HepG2 (cell line): ENCODE data around the gene SNX3. TPM values are rescaled to one million over a fixed set of nuclear protein-coding genes. Genes with fewer than 3 reads are reported as not detected.

Experiments
- GATAD2A ChIP-seq: IDR thresholded peaks from 2 replicates; pipeline ENCODE4 v1.6.1; 2016
- HNF4G ChIP-seq, 2 experiments: sonication (generic) in 1 of 2; formaldehyde crosslinking in 1 of 2; IDR thresholded peaks; 2 replicates each; pipeline versions ENCODE4 v1.4.0 to v1.6.1; 2011 to 2020; ENCODE audit warnings: borderline replicate concordance in 2 of 2, low read depth in 2 of 2, mild to moderate bottlenecking in 2 of 2, low read length in 1 of 2, missing genetic modification reagents in 1 of 2, moderate library complexity in 1 of 2
- MIXL1 ChIP-seq: IDR thresholded peaks from 2 replicates; pipeline ENCODE4 v1.6.1; 2016
- MYNN ChIP-seq: sonication (generic); formaldehyde crosslinking; IDR thresholded peaks from 2 replicates; pipeline ENCODE4 v1.4.0; 2020; ENCODE audit warnings: mild to moderate bottlenecking, low read depth, missing genetic modification reagents
- SP5 ChIP-seq: IDR thresholded peaks from 2 replicates; pipeline ENCODE4 v1.6.1; 2016; ENCODE audit warnings: low read depth, borderline replicate concordance
- THAP11 ChIP-seq: IDR thresholded peaks from 2 replicates; pipeline ENCODE4 v1.6.1; 2016; ENCODE audit warnings: missing biosample characterization, missing genetic modification reagents
- ZC3H13 ChIP-seq: sonication (generic); formaldehyde crosslinking; IDR thresholded peaks from 2 replicates; pipeline ENCODE4 v1.8.1; 2023; ENCODE audit warnings: mild to moderate bottlenecking, missing genetic modification reagents, moderate library complexity
- ZNF292 ChIP-seq: sonication (generic); formaldehyde crosslinking; IDR thresholded peaks from 2 replicates; pipeline ENCODE4 v1.8.1; 2022; ENCODE audit warnings: mild to moderate bottlenecking, low read depth, missing genetic modification reagents, borderline replicate concordance
- ZNF350 ChIP-seq: sonication (generic); formaldehyde crosslinking; IDR thresholded peaks from 2 replicates; pipeline ENCODE4 v1.4.0; 2020; ENCODE audit warnings: mild to moderate bottlenecking, low read depth, missing genetic modification reagents, borderline replicate concordance
- ZNF629 ChIP-seq: sonication (generic); formaldehyde crosslinking; conservative IDR thresholded peaks from 2 replicates; pipeline ENCODE4 v1.5.0; 2020; ENCODE audit warnings: missing genetic modification reagents
- ZNF644 ChIP-seq: IDR thresholded peaks from 2 replicates; pipeline ENCODE4 v1.6.1; 2016; ENCODE audit warnings: low read depth
- ZNF687 ChIP-seq: sonication (generic); formaldehyde crosslinking; IDR thresholded peaks from 2 replicates; pipeline ENCODE4 v1.5.1; 2020; ENCODE audit warnings: mild to moderate bottlenecking, missing genetic modification reagents, moderate library complexity
- ZNF691 ChIP-seq: sonication (generic); formaldehyde crosslinking; IDR thresholded peaks from 2 replicates; pipeline ENCODE4 v1.4.0; 2020; ENCODE audit warnings: missing genetic modification reagents, low read depth, mild to moderate bottlenecking, borderline replicate concordance
- ZNF816 ChIP-seq: sonication (generic); formaldehyde crosslinking; IDR thresholded peaks from 2 replicates; pipeline ENCODE4 v1.8.0; 2022; ENCODE audit warnings: missing genetic modification reagents, mild to moderate bottlenecking, borderline replicate concordance
- polyA plus RNA-seq, 8 experiments: library from polyadenylated mRNA; depleted of rRNA in 3 of 8; stranded (reverse) in 7 of 8; unstranded in 1 of 8; fragments of >200 nt; fragmentation: Illumina TruSeq in 4 of 8; extraction: Trizol in 4 of 8; gene quantifications; 2 replicates each; pipeline versions ENCODE4 v1.2.1 to v1.2.3, GENCODE V29; 2011 to 2016; ENCODE audit warnings: low read depth in 4 of 8, missing spikeins in 1 of 8, mixed read lengths in 1 of 8; ENCODE audit not compliant: insufficient read depth in 1 of 8
- total RNA-seq, 5 experiments: library from RNA; depleted of rRNA; stranded (reverse); fragments of >200 nt; fragmentation: Illumina TruSeq; extraction: Trizol; gene quantifications; 2 replicates each; pipeline ENCODE4 v1.2.3, GENCODE V29; 2016; ENCODE audit warnings: low read depth in 1 of 5
- TF ChIP-seq, protein P1 (sequence below): IDR thresholded peaks from 2 replicates; pipeline ENCODE4 v1.6.1; 2018; ENCODE audit warnings: missing genetic modification reagents
- TF ChIP-seq, protein P2 (sequence below): sonication (generic); formaldehyde crosslinking; IDR thresholded peaks from 2 replicates; pipeline ENCODE4 v1.4.0; 2020; ENCODE audit warnings: missing genetic modification reagents, borderline replicate concordance
- TF ChIP-seq, protein P3 (sequence below): IDR thresholded peaks from 2 replicates; pipeline ENCODE4 v1.4.0; 2020; ENCODE audit warnings: mild to moderate bottlenecking, missing genetic modification reagents

SNX3 gene
- total and polyA plus RNA-seq, 2 of the 13 experiments (the other 11 are each of a cell fraction or from before 2014, with no cell fraction given), result 84.9 to 226 TPM

GRCh38 chr6:108200631-108201030, 60.2 kb downstream of the SNX3 start (continued):
- TF ChIP-seq ZNF816 (CRISPR knock-in tag) (no peak), ZNF687 (CRISPR knock-in tag) (peak; percentile 66), SP5 (CRISPR knock-in tag) (no peak), ZNF629 (no peak), ZNF644 (peak; percentile 78; the same call in 1 of the 2 replicates), THAP11 (CRISPR knock-in tag) (0 out of 2 replicates have a peak, but pooled peaks have one; percentile 34), MYNN (CRISPR knock-in tag) (no peak), ZC3H13 (CRISPR knock-in tag) (no peak), HNF4G (IDR thresholded peaks at IDR 0.05; ENCODE audit: borderline replicate concordance, low read depth, low read length) (peak; percentile 49; the same call in 1 of the 2 replicates), HNF4G (CRISPR knock-in tag; IDR thresholded peaks at IDR 0.05; ENCODE audit: borderline replicate concordance, low read depth) (peak; percentile 66; the same call in 1 of the 2 replicates), ZNF691 (CRISPR knock-in tag) (peak; percentile 63; the same call in 1 of the 2 replicates), ZNF292 (CRISPR knock-in tag) (peak; percentile 39; the same call in 1 of the 2 replicates), GATAD2A (CRISPR knock-in tag) (peak; percentile 71), ZNF350 (CRISPR knock-in tag) (0 out of 2 replicates have a peak, but pooled peaks have one; percentile 24), MIXL1 (0 out of 2 replicates have a peak, but pooled peaks have one; percentile 18)
- TF ChIP-seq, protein P1, sequence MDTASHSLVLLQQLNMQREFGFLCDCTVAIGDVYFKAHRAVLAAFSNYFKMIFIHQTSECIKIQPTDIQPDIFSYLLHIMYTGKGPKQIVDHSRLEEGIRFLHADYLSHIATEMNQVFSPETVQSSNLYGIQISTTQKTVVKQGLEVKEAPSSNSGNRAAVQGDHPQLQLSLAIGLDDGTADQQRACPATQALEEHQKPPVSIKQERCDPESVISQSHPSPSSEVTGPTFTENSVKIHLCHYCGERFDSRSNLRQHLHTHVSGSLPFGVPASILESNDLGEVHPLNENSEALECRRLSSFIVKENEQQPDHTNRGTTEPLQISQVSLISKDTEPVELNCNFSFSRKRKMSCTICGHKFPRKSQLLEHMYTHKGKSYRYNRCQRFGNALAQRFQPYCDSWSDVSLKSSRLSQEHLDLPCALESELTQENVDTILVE (CRISPR knock-in tag), result 0 out of 2 replicates have a peak, but pooled peaks have one; percentile 43
- TF ChIP-seq, protein P2, sequence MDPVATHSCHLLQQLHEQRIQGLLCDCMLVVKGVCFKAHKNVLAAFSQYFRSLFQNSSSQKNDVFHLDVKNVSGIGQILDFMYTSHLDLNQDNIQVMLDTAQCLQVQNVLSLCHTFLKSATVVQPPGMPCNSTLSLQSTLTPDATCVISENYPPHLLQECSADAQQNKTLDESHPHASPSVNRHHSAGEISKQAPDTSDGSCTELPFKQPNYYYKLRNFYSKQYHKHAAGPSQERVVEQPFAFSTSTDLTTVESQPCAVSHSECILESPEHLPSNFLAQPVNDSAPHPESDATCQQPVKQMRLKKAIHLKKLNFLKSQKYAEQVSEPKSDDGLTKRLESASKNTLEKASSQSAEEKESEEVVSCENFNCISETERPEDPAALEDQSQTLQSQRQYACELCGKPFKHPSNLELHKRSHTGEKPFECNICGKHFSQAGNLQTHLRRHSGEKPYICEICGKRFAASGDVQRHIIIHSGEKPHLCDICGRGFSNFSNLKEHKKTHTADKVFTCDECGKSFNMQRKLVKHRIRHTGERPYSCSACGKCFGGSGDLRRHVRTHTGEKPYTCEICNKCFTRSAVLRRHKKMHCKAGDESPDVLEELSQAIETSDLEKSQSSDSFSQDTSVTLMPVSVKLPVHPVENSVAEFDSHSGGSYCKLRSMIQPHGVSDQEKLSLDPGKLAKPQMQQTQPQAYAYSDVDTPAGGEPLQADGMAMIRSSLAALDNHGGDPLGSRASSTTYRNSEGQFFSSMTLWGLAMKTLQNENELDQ, result no peak
- TF ChIP-seq, protein P3, sequence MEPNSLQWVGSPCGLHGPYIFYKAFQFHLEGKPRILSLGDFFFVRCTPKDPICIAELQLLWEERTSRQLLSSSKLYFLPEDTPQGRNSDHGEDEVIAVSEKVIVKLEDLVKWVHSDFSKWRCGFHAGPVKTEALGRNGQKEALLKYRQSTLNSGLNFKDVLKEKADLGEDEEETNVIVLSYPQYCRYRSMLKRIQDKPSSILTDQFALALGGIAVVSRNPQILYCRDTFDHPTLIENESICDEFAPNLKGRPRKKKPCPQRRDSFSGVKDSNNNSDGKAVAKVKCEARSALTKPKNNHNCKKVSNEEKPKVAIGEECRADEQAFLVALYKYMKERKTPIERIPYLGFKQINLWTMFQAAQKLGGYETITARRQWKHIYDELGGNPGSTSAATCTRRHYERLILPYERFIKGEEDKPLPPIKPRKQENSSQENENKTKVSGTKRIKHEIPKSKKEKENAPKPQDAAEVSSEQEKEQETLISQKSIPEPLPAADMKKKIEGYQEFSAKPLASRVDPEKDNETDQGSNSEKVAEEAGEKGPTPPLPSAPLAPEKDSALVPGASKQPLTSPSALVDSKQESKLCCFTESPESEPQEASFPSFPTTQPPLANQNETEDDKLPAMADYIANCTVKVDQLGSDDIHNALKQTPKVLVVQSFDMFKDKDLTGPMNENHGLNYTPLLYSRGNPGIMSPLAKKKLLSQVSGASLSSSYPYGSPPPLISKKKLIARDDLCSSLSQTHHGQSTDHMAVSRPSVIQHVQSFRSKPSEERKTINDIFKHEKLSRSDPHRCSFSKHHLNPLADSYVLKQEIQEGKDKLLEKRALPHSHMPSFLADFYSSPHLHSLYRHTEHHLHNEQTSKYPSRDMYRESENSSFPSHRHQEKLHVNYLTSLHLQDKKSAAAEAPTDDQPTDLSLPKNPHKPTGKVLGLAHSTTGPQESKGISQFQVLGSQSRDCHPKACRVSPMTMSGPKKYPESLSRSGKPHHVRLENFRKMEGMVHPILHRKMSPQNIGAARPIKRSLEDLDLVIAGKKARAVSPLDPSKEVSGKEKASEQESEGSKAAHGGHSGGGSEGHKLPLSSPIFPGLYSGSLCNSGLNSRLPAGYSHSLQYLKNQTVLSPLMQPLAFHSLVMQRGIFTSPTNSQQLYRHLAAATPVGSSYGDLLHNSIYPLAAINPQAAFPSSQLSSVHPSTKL (CRISPR knock-in tag), result peak; percentile 75
